Smooth muscle cell (in vitro differentiated cells): ENCODE data around the gene SMARCD1. TPM values are rescaled to one million over a fixed set of nuclear protein-coding genes. Genes with fewer than 3 reads are reported as not detected.

Experiments used
- DNase-seq: peaks from one replicate; lab custom pipeline; 2025; ENCODE audit not compliant: unreplicated experiment; lab: John Stamatoyannopoulos, UW
- H2AFZ ChIP-seq: fragments of 200-600 bp; sonication (generic); 2 replicates; pipeline ENCODE4 v1.6.0; 2016; ENCODE audit warnings: antibody characterized with exemption, low read depth, mild to moderate bottlenecking
- H3F3A ChIP-seq: fragments of 200-600 bp; sonication (generic); 2 replicates; pipeline ENCODE4 v1.6.0; 2017; ENCODE audit warnings: antibody characterized with exemption, low read depth
- H3K27ac ChIP-seq: fragments of 200-600 bp; sonication (generic); 2 replicates; pipeline ENCODE4 v1.5.1; 2016; ENCODE audit warnings: low read depth, mild to moderate bottlenecking
- H3K27me3 ChIP-seq: fragments of 200-600 bp; sonication (generic); 2 replicates; pipeline ENCODE4 v1.6.1; 2016; ENCODE audit warnings: low read depth, mild to moderate bottlenecking
- H3K36me3 ChIP-seq: fragments of 200-600 bp; sonication (generic); 2 replicates; pipeline ENCODE4 v1.5.1; 2016; ENCODE audit warnings: low read depth
- H3K4me1 ChIP-seq: fragments of 200-600 bp; sonication (generic); 2 replicates; pipeline ENCODE4 v1.5.1; 2016; ENCODE audit warnings: low read depth
- H3K4me2 ChIP-seq: fragments of 200-600 bp; sonication (generic); 2 replicates; pipeline ENCODE4 v1.6.0; 2016; ENCODE audit warnings: mild to moderate bottlenecking
- H3K4me3 ChIP-seq: fragments of 200-600 bp; sonication (generic); 2 replicates; pipeline ENCODE4 v1.5.1; 2016; ENCODE audit warnings: mild to moderate bottlenecking
- H3K79me2 ChIP-seq: fragments of 200-600 bp; sonication (generic); 2 replicates; pipeline ENCODE4 v1.6.0; 2016; ENCODE audit warnings: low read depth, mild to moderate bottlenecking
- H3K9ac ChIP-seq: fragments of 200-600 bp; sonication (generic); 2 replicates; pipeline ENCODE4 v1.6.0; 2016; ENCODE audit warnings: low read depth
- H3K9me3 ChIP-seq: fragments of 200-600 bp; sonication (generic); replicated peaks from 2 replicates; pipeline ENCODE4 v1.5.1; 2016; ENCODE audit warnings: low read depth
- H4K20me1 ChIP-seq: fragments of 200-600 bp; sonication (generic); 2 replicates; pipeline ENCODE4 v1.6.0; 2016; ENCODE audit warnings: low read depth
- WGBS: methylation state at CpG from one replicate; pipeline ENCODE4 v1.1.7; 2016; ENCODE audit warnings: low lambda C conversion rate; 5-methylcytosine and 5-hydroxymethylcytosine counted together
- polyA plus RNA-seq: library from polyadenylated mRNA; unstranded; fragments of >200 nt; fragmentation: Nextera tagmentation; extraction: Ambion mirVana; gene quantifications from 2 replicates; pipeline ENCODE4 v1.2.1, GENCODE V29; 2016
- total RNA-seq: library from RNA; depleted of rRNA; stranded (reverse); fragments of >200 nt; gene quantifications from 2 replicates; pipeline ENCODE4 v1.2.3, GENCODE V29; 2014
- TF ChIP-seq, protein P1 (sequence below): fragments of 200-600 bp; sonication (generic); IDR thresholded peaks from 2 replicates; pipeline ENCODE4 v1.5.1; 2017; ENCODE audit warnings: borderline replicate concordance, mild to moderate bottlenecking, antibody characterized with exemption; ENCODE audit not compliant: insufficient read depth, poor library complexity, severe bottlenecking

The SMARCD1 gene
- total and polyA plus RNA-seq, 2 experiments from 2014 or later: 24.1 to 39.6 TPM

DNA sequence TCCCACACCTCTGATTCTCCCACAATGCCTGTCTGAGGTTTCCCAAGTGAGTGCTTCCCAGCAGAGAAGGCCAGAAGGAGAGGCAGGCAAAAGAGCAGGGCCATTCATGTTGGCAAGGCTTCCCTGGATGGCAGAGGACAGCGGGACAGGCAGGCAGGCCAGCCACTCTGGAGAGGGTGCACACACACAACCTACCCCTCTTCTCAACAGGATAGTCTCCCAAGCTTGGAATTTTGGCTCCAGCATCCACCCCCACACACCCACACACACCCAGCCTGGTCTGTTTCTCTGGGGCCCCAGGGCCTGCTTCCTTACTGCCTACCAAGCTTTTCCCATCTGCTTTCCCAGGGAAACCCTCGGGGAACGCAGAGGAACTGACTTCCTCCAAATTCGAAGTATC lies 44.5 kb upstream of the SMARCD1 start:
- Histone ChIP-seq H3K9me3 (no peaks in the 10 kb centered on the region), H3K4me2 (no peak overlapping the region), H3K27ac (no peak overlapping the region), H3K4me3 (no peak overlapping the region), H3K9ac (no peak overlapping the region), H3K36me3 (no peaks in the 10 kb centered on the region), H3K4me1 (peaks cover 5% of the 10 kb centered on the region), H3K79me2 (no peaks in the 10 kb centered on the region), H2AFZ (no peak overlapping the region), H4K20me1 (no peaks in the 10 kb centered on the region), H3K27me3 (no peaks in the 10 kb centered on the region), H3F3A (no peaks in the 10 kb centered on the region)
- 78% methylated on average over 4 of the region's 4 CpGs for WGBS
- DNase-seq: no peak
- TF ChIP-seq, protein P1, sequence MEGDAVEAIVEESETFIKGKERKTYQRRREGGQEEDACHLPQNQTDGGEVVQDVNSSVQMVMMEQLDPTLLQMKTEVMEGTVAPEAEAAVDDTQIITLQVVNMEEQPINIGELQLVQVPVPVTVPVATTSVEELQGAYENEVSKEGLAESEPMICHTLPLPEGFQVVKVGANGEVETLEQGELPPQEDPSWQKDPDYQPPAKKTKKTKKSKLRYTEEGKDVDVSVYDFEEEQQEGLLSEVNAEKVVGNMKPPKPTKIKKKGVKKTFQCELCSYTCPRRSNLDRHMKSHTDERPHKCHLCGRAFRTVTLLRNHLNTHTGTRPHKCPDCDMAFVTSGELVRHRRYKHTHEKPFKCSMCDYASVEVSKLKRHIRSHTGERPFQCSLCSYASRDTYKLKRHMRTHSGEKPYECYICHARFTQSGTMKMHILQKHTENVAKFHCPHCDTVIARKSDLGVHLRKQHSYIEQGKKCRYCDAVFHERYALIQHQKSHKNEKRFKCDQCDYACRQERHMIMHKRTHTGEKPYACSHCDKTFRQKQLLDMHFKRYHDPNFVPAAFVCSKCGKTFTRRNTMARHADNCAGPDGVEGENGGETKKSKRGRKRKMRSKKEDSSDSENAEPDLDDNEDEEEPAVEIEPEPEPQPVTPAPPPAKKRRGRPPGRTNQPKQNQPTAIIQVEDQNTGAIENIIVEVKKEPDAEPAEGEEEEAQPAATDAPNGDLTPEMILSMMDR: no peak

DNA sequence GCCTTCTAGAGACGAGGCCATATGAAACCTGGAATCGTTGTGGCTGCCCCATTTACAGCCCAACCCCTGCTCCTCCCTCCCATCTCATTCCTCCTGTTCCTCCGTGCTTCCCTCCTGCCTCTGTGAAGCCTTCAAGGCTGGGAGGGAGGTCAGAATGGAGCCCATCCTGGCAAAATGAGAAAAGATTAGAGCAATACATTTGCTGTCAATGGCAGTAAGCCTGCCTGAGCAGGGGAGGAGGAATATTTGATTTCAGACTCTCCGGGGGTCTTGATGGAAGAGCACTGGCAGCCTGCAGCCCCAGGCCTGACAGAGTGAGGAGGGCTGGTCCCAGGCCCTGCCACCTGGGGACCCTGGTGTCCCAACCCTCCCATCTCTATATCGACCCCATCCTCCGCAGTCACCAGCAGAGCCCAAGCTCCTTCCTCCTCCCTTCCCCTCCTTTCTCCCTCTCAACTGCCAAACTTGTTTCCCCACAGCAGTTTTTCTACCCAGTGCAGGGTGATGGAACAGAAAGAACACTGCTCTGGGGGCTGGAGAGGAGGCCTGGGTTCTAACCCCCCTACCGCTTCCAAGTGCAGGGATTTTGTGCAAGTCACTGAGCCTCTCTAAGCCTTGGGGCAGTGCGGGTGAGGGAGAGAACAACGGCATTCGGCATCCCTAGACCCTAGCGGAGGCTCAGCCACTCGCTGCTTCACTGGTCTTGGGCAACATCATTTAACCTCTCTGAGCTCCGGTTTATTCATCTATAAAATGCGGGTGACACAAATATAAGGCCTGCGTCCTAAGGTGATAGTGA lies 43.9 kb upstream of the SMARCD1 start:
- H3K9ac ChIP-seq: no peak overlapping the region
- no peaks in the 10 kb centered on the region for H4K20me1 ChIP-seq
- peaks cover 5% of the 10 kb centered on the region for H3K4me1 ChIP-seq
- no peak overlapping the region for H2AFZ ChIP-seq
- no peak overlapping the region for H3K27ac ChIP-seq
- no peaks in the 10 kb centered on the region for H3K27me3 ChIP-seq
- no peaks in the 10 kb centered on the region for H3K79me2 ChIP-seq
- no peaks in the 10 kb centered on the region for H3K9me3 ChIP-seq
- no peaks in the 10 kb centered on the region for H3F3A ChIP-seq
- H3K36me3 ChIP-seq: no peaks in the 10 kb centered on the region
- H3K4me2 ChIP-seq: no peak overlapping the region
- TF ChIP-seq, protein P1: no peak
- H3K4me3 ChIP-seq: no peak overlapping the region
- 81% methylated on average over 15 of the region's 15 CpGs for WGBS
- no peak for DNase-seq

DNA sequence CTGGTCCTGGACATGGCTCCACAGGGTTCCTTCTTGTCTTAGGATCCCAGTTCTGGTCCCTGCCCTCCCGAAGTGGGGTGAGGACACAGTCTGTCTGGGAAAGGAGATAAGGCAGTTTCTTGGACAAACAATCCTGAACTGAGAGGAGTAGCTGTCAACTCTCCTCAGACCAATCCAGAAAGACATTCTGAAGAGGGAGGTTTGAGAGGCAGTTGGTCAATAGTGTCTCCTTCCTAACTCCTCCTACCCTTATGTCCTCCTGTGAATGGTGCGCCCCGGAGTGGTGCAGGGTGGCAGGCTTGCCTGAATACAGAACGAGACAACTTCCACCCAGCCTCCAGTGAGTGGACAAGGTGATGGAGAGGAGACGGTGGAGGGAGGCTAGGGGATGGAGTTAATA lies 43.2 kb upstream of the SMARCD1 start:
- DNase-seq: no peak
- no peaks in the 10 kb centered on the region for H4K20me1 ChIP-seq
- H3K27me3 ChIP-seq: no peaks in the 10 kb centered on the region
- no peak overlapping the region for H3K4me3 ChIP-seq
- TF ChIP-seq, protein P1: no peak
- H3F3A ChIP-seq: no peaks in the 10 kb centered on the region
- H3K9ac ChIP-seq: no peak overlapping the region
- no peak overlapping the region for H3K27ac ChIP-seq
- H2AFZ ChIP-seq: no peak overlapping the region
- no peaks in the 10 kb centered on the region for H3K36me3 ChIP-seq
- H3K79me2 ChIP-seq: no peaks in the 10 kb centered on the region
- 88% methylated on average over 5 of the region's 5 CpGs for WGBS
- H3K4me2 ChIP-seq: no peak overlapping the region
- peaks cover 5% of the 10 kb centered on the region for H3K4me1 ChIP-seq
- no peaks in the 10 kb centered on the region for H3K9me3 ChIP-seq

DNA sequence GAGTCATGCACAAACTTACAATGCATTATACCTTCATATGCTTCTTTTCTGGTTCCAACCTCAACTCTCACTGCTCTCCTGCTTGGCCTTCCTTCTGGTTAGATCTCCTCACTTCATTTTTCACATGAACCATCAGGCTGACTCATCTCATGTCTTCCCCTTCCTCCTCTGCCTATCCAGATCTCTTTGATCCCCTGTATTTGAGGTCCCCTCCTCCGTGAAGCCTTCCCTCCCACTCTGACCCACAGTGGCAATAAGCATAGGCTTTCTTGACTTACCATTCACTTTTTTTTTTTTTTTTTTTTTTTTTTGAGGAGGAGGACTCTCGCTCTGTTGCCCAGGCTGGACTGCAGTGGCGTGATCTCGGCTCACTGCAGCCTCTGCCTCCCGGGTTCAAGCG lies 42.4 kb upstream of the SMARCD1 start:
- Histone ChIP-seq H4K20me1 (no peaks in the 10 kb centered on the region), H3K4me2 (no peak overlapping the region), H2AFZ (no peak overlapping the region), H3K79me2 (no peaks in the 10 kb centered on the region), H3K36me3 (no peaks in the 10 kb centered on the region), H3K9ac (no peak overlapping the region), H3F3A (no peaks in the 10 kb centered on the region), H3K9me3 (no peaks in the 10 kb centered on the region), H3K27me3 (no peaks in the 10 kb centered on the region), H3K27ac (no peak overlapping the region), H3K4me3 (no peak overlapping the region), H3K4me1 (peaks cover 5% of the 10 kb centered on the region)
- TF ChIP-seq, protein P1: no peak
- DNase-seq: no peak
- WGBS: 71% methylated on average over 6 of the region's 6 CpGs
